HCT116 (cell line): ENCODE results near the gene ELK3. TPM values are rescaled to one million over a fixed set of nuclear protein-coding genes. Genes with fewer than 3 reads are reported as not detected.

Experiments used
- ATAC-seq: fragments of 200-7000 bp; cut with Tn5 transposase; 2 replicates; pipeline ENCODE4 v1.9.1; 2020; ENCODE audit warnings: mild to moderate bottlenecking, moderate library complexity
- BruUV-seq: library from RNA; stranded (reverse); fragments of 400-500 nt; replicated peaks from 2 replicates; lab custom pipeline; 2021; lab: Mats Ljungman, UMichigan
- CTCF ChIA-PET: fragments of 300-600 bp; sonication (Branson Sonifier 250); formaldehyde crosslinking; loops from one replicate; lab custom pipeline; 2021; ENCODE audit warnings: antibody characterized with exemption; lab: Charles Lee
- POLR2A ChIA-PET: fragments of 300-600, 350-600 bp; sonication (Branson Sonifier 250); formaldehyde crosslinking; loops from one replicate; lab custom pipeline; 2021; ENCODE audit warnings: antibody characterized with exemption; lab: Charles Lee
- RAD21 ChIA-PET, 2 experiments: fragments of 300-600 bp; sonication (Branson Sonifier 250); formaldehyde crosslinking; loops; one replicate each; lab custom pipeline; 2023; ENCODE audit warnings: low total read pairs in 2 of 2; ENCODE audit not compliant: uncharacterized antibody in 2 of 2, unreplicated experiment in 2 of 2, low non-redundant PET in 1 of 2; lab: Charles Lee
- DNase-seq: peaks from one replicate; pipeline ENCODE4 v3.0.0-alpha.2; 2010; ENCODE audit warnings: low read depth, low spot score
- H2AFZ ChIP-seq: fragments of 200-600 bp; shearing (Covaris generic), sonication (generic); 2 replicates; pipeline ENCODE4 v1.6.1; 2017; ENCODE audit warnings: low read depth, mixed run types, mixed read lengths, antibody characterized with exemption, low read length; ENCODE audit not compliant: poor library complexity, severe bottlenecking
- H3K27ac ChIP-seq: 2 replicates; pipeline ENCODE4 v1.5.1; 2012; ENCODE audit warnings: low read depth, low read length
- H3K27me3 ChIP-seq: fragments of 200-600 bp; sonication (generic); 2 replicates; pipeline ENCODE4 v1.6.1; 2016; ENCODE audit warnings: mixed run types, low read length, mixed read lengths; ENCODE audit not compliant: insufficient read depth
- H3K36me3 ChIP-seq, 2 experiments: fragments of 200-500 bp in 1 of 2; fragments of 200-600 bp in 1 of 2; sonication (Bioruptor generic) in 1 of 2; sonication (generic) in 1 of 2; 2 replicates each; pipeline versions ENCODE4 v1.5.1 to v1.6.1; 2014 to 2016; ENCODE audit warnings: low read length in 2 of 2, inconsistent platforms in 1 of 2, mixed read lengths in 1 of 2, mixed run types in 1 of 2; ENCODE audit not compliant: insufficient read depth in 2 of 2, control insufficient read depth in 1 of 2
- H3K4me1 ChIP-seq, 2 experiments: fragments of 200-600 bp in 1 of 2; sonication (generic) in 1 of 2; 2 replicates each; pipeline versions ENCODE4 v1.5.1 to v1.6.1; 2012 to 2017; ENCODE audit warnings: low read length in 2 of 2, inconsistent platforms in 1 of 2, mild to moderate bottlenecking in 1 of 2, mixed read lengths in 1 of 2, mixed run types in 1 of 2, moderate library complexity in 1 of 2; ENCODE audit not compliant: insufficient read depth in 2 of 2, control insufficient read depth in 1 of 2
- H3K4me2 ChIP-seq: fragments of 200-600 bp; sonication (generic); 2 replicates; pipeline ENCODE4 v1.6.1; 2017; ENCODE audit warnings: mixed run types, low read length, mixed read lengths
- H3K4me3 ChIP-seq, 2 experiments: fragments of 200-600 bp in 1 of 2; sonication (generic) in 1 of 2; replicated peaks in 1 of 2; 2 replicates each; pipeline ENCODE4 v1.5.1; 2011 to 2016; ENCODE audit warnings: low read length in 2 of 2, control low read depth in 1 of 2, low read depth in 1 of 2, mild to moderate bottlenecking in 1 of 2, mixed read lengths in 1 of 2, mixed run types in 1 of 2
- H3K79me2 ChIP-seq: fragments of 200-600 bp; sonication (generic); 2 replicates; pipeline ENCODE4 v1.6.1; 2017; ENCODE audit warnings: mild to moderate bottlenecking, mixed run types, low read length, moderate library complexity, mixed read lengths; ENCODE audit not compliant: insufficient read depth
- H3K9ac ChIP-seq: fragments of 200-600 bp; sonication (generic); 2 replicates; pipeline ENCODE4 v1.6.1; 2016; ENCODE audit warnings: low read length, mixed read lengths
- H3K9me2 ChIP-seq: fragments of 200-600 bp; sonication (generic), shearing (Covaris generic); 2 replicates; pipeline ENCODE4 v1.6.1; 2017; ENCODE audit warnings: mixed run types, mild to moderate bottlenecking, moderate library complexity; ENCODE audit not compliant: insufficient read depth
- H3K9me3 ChIP-seq, 2 experiments: fragments of 200-500 bp in 1 of 2; fragments of 200-600 bp in 1 of 2; sonication (Bioruptor generic) in 1 of 2; sonication (generic) in 1 of 2; 2 replicates each; pipeline ENCODE4 v1.6.1; 2014 to 2017; ENCODE audit warnings: low read length in 2 of 2, mixed read lengths in 2 of 2, inconsistent platforms in 1 of 2, low read depth in 1 of 2, mild to moderate bottlenecking in 1 of 2, mixed run types in 1 of 2, moderate library complexity in 1 of 2; ENCODE audit not compliant: control insufficient read depth in 1 of 2, insufficient read depth in 1 of 2
- H4K20me1 ChIP-seq: fragments of 200-600 bp; sonication (generic), shearing (Covaris generic); 2 replicates; pipeline ENCODE4 v1.6.1; 2017; ENCODE audit warnings: mixed run types, mild to moderate bottlenecking, moderate library complexity; ENCODE audit not compliant: insufficient read depth
- CEBPB ChIP-seq: IDR thresholded peaks from 2 replicates; pipeline ENCODE4 v1.6.1; 2012; ENCODE audit warnings: low read depth
- EGR1 ChIP-seq: IDR thresholded peaks from 2 replicates; pipeline ENCODE4 v1.6.1; 2012; ENCODE audit warnings: low read depth
- ELF1 ChIP-seq: IDR thresholded peaks from 2 replicates; pipeline ENCODE4 v1.6.1; 2012; ENCODE audit warnings: low read depth, borderline replicate concordance
- EZH2 ChIP-seq: fragments of 200-600 bp; sonication (generic); IDR thresholded peaks from 2 replicates; pipeline ENCODE4 v1.6.1; 2017; ENCODE audit warnings: antibody characterized with exemption, mixed run types
- JUND ChIP-seq: IDR thresholded peaks from 2 replicates; pipeline ENCODE4 v1.6.1; 2012
- POLR2AphosphoS5 ChIP-seq: IDR thresholded peaks from 2 replicates; pipeline ENCODE4 v1.6.1; 2011; ENCODE audit warnings: mild to moderate bottlenecking, low read depth, low read length, moderate library complexity
- RAD21 ChIP-seq: IDR thresholded peaks from 2 replicates; pipeline ENCODE4 v1.6.1; 2012; ENCODE audit warnings: low read depth, mild to moderate bottlenecking
- SIN3A ChIP-seq: IDR thresholded peaks from 2 replicates; pipeline ENCODE4 v1.6.1; 2012; ENCODE audit warnings: low read depth
- SP1 ChIP-seq: IDR thresholded peaks from 2 replicates; pipeline ENCODE4 v1.6.1; 2012; ENCODE audit warnings: low read depth
- SRF ChIP-seq: IDR thresholded peaks from 2 replicates; pipeline ENCODE4 v1.6.1; 2012; ENCODE audit warnings: low read depth
- YY1 ChIP-seq: IDR thresholded peaks from 2 replicates; pipeline ENCODE4 v1.6.1; 2011; ENCODE audit warnings: low read length, low read depth, moderate library complexity, mild to moderate bottlenecking; ENCODE audit not compliant: insufficient replicate concordance; ENCODE audit errors: extremely low read depth
- ZFX ChIP-seq: fragments of 450-650 bp; IDR thresholded peaks from 2 replicates; pipeline ENCODE4 v1.6.1; 2017
- intact Hi-C: fragments of 100-400 bp; cut with micrococcal nuclease; formaldehyde crosslinking; loops from 2 replicates; pipeline ENCODE4 v1.10.0; 2022
- total RNA-seq: library from RNA; stranded (reverse); gene quantifications from one replicate; pipeline ENCODE4 v1.2.1, GENCODE V29; 2021; ENCODE audit not compliant: unreplicated experiment
- TF ChIP-seq, protein P1 (sequence below): IDR thresholded peaks from 2 replicates; pipeline ENCODE4 v1.6.1; 2011; ENCODE audit warnings: mild to moderate bottlenecking, low read length, moderate library complexity; ENCODE audit not compliant: insufficient replicate concordance; ENCODE audit errors: extremely low read depth
- TF ChIP-seq, protein P2 (sequence below): IDR thresholded peaks from 2 replicates; pipeline ENCODE4 v1.6.1; 2012; ENCODE audit warnings: low read depth
- TF ChIP-seq, protein P3 (sequence below): IDR thresholded peaks from 2 replicates; pipeline ENCODE4 v1.6.1; 2012
- TF ChIP-seq, protein P4 (sequence below): IDR thresholded peaks from 2 replicates; pipeline ENCODE4 v1.6.1; 2012

Gene ELK3
- total RNA-seq, 1 experiment from 2014 or later, result 45.6 TPM

DNA sequence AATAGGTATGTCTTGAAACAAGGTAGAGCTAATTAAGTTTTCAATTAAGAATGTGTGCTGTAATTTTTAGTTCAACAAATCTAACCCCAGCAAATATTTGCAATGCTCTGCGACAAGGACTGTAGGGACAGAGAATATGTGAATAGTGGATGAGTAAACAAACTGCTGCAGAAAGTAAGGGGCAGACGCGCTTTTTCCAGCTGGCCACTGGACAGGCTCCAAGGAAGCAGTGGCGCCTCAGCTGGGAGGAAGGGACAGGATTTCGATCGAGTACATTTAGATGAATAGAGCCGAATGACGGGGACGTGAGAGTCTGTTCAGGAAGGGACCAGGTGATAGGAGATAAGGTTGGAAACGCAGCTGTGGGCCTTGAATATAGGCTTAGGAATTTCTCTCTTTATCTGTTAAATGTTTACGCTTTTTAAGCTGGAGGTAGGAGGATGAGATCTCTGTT, 69.3 kb downstream of the ELK3 start:
- Histone ChIP-seq H3K9ac (no peak overlapping the region), H3K9me3 (no peaks in the 10 kb centered on the region), H3K9me2 (no peaks in the 10 kb centered on the region), H3K36me3 (peaks cover 7 to 27% of the 10 kb centered on the region in 2 experiments; a peak in 3 of 4 replicates), H3K4me2 (no peak overlapping the region), H2AFZ (no peak overlapping the region), H3K27ac (no peak overlapping the region), H3K27me3 (no peaks in the 10 kb centered on the region), H3K79me2 (peaks cover 26% of the 10 kb centered on the region; the same call in 1 of the 2 replicates), H3K4me1 (no peaks in the 10 kb centered on the region), H4K20me1 (peaks cover under 1% of the 10 kb centered on the region; the same call in 1 of the 2 replicates), H3K4me3 (no peak overlapping the region)
- ChIA-PET CTCF (no interaction called here), POLR2A (no interaction called here), RAD21 (no interaction called here)
- intact Hi-C loops, result no loop called here
- ATAC-seq (no peak), DNase-seq (no peak)
- BruUV-seq, result no TSS peak
- TF ChIP-seq EGR1 (no peak), YY1 (no peak), ZFX (no peak)

DNA sequence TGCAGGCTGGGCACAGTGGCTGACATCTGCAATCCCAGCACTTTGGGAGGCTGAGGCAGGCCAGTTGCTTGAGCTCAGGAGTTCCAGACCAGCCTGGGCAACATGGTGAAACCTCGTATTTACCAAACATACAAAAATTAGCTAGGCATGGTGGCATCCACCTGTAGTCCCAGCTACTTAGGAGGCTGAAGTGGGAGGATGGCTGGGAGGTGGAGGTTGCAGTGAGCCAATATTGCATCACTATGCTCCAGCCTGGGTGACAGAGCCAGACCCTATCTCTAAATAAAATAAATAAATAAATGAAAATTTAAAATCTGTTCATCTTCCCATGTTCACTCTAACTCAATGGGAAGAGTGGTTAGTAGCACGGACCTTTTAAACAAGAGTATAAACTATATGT, 71.2 kb downstream of the ELK3 start:
- no peak overlapping the region for H3K4me3 ChIP-seq
- ChIA-PET RAD21 (no interaction called here), CTCF (no interaction called here), POLR2A (no interaction called here)
- no peaks in the 10 kb centered on the region for H3K9me2 ChIP-seq
- no peaks in the 10 kb centered on the region for H3K27me3 ChIP-seq
- TF ChIP-seq EGR1, result no peak
- TF ChIP-seq, protein P1, sequence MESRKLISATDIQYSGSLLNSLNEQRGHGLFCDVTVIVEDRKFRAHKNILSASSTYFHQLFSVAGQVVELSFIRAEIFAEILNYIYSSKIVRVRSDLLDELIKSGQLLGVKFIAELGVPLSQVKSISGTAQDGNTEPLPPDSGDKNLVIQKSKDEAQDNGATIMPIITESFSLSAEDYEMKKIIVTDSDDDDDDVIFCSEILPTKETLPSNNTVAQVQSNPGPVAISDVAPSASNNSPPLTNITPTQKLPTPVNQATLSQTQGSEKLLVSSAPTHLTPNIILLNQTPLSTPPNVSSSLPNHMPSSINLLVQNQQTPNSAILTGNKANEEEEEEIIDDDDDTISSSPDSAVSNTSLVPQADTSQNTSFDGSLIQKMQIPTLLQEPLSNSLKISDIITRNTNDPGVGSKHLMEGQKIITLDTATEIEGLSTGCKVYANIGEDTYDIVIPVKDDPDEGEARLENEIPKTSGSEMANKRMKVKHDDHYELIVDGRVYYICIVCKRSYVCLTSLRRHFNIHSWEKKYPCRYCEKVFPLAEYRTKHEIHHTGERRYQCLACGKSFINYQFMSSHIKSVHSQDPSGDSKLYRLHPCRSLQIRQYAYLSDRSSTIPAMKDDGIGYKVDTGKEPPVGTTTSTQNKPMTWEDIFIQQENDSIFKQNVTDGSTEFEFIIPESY, result no peak
- no peak for TF ChIP-seq SIN3A
- TF ChIP-seq ELF1, result no peak
- TF ChIP-seq, protein P2, sequence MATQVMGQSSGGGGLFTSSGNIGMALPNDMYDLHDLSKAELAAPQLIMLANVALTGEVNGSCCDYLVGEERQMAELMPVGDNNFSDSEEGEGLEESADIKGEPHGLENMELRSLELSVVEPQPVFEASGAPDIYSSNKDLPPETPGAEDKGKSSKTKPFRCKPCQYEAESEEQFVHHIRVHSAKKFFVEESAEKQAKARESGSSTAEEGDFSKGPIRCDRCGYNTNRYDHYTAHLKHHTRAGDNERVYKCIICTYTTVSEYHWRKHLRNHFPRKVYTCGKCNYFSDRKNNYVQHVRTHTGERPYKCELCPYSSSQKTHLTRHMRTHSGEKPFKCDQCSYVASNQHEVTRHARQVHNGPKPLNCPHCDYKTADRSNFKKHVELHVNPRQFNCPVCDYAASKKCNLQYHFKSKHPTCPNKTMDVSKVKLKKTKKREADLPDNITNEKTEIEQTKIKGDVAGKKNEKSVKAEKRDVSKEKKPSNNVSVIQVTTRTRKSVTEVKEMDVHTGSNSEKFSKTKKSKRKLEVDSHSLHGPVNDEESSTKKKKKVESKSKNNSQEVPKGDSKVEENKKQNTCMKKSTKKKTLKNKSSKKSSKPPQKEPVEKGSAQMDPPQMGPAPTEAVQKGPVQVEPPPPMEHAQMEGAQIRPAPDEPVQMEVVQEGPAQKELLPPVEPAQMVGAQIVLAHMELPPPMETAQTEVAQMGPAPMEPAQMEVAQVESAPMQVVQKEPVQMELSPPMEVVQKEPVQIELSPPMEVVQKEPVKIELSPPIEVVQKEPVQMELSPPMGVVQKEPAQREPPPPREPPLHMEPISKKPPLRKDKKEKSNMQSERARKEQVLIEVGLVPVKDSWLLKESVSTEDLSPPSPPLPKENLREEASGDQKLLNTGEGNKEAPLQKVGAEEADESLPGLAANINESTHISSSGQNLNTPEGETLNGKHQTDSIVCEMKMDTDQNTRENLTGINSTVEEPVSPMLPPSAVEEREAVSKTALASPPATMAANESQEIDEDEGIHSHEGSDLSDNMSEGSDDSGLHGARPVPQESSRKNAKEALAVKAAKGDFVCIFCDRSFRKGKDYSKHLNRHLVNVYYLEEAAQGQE, result no peak
- TF ChIP-seq SP1, result no peak
- TF ChIP-seq, protein P3, sequence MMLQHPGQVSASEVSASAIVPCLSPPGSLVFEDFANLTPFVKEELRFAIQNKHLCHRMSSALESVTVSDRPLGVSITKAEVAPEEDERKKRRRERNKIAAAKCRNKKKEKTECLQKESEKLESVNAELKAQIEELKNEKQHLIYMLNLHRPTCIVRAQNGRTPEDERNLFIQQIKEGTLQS, result no peak
- no peak for TF ChIP-seq SRF
- no peak for TF ChIP-seq RAD21
- TF ChIP-seq, protein P4, sequence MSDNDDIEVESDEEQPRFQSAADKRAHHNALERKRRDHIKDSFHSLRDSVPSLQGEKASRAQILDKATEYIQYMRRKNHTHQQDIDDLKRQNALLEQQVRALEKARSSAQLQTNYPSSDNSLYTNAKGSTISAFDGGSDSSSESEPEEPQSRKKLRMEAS, result no peak
- no peak for TF ChIP-seq JUND
- no peak for TF ChIP-seq YY1
- no peak for TF ChIP-seq POLR2AphosphoS5
- TF ChIP-seq ZFX, result no peak
- TF ChIP-seq CEBPB, result no peak
- TF ChIP-seq EZH2, result no peak
- no peak overlapping the region for H3K4me2 ChIP-seq
- H3K79me2 ChIP-seq, result peaks cover 14% of the 10 kb centered on the region; the same call in 1 of the 2 replicates
- H4K20me1 ChIP-seq, result no peaks in the 10 kb centered on the region
- H2AFZ ChIP-seq, result no peak overlapping the region
- no peak for DNase-seq
- H3K36me3 ChIP-seq, result peaks cover 7 to 22% of the 10 kb centered on the region in 2 experiments; a peak in 3 of 4 replicates
- no peaks in the 10 kb centered on the region for H3K4me1 ChIP-seq
- H3K9ac ChIP-seq, result no peak overlapping the region
- H3K9me3 ChIP-seq, result no peaks in the 10 kb centered on the region
- no peak overlapping the region for H3K27ac ChIP-seq
- ATAC-seq, result no peak
- intact Hi-C loops, result no loop called here
- no TSS peak for BruUV-seq
